HepG2 (cell line): ENCODE data around the gene PAN2. TPM values are rescaled to one million over a fixed set of nuclear protein-coding genes. Genes with fewer than 3 reads are reported as not detected.

Experiments
- ARNTL ChIP-seq: sonication (generic); formaldehyde crosslinking; IDR thresholded peaks from 2 replicates; pipeline ENCODE4 v1.4.0; 2020; ENCODE audit warnings: mild to moderate bottlenecking, missing genetic modification reagents
- ATF7-NPFF ChIP-seq: sonication (generic); formaldehyde crosslinking; IDR thresholded peaks from 2 replicates; pipeline ENCODE4 v1.8.1; 2023; ENCODE audit warnings: mild to moderate bottlenecking, low read depth, missing genetic modification reagents, moderate library complexity
- CENPBD1 ChIP-seq: sonication (generic); formaldehyde crosslinking; IDR thresholded peaks from 2 replicates; pipeline ENCODE4 v1.8.0; 2022; ENCODE audit warnings: missing genetic modification reagents, low read depth, mild to moderate bottlenecking, borderline replicate concordance
- HES4 ChIP-seq: sonication (generic); formaldehyde crosslinking; IDR thresholded peaks from 2 replicates; pipeline ENCODE4 v1.9.0; 2021; ENCODE audit warnings: mild to moderate bottlenecking, missing genetic modification reagents, borderline replicate concordance
- JUNB ChIP-seq: sonication (generic); formaldehyde crosslinking; IDR thresholded peaks from 2 replicates; pipeline ENCODE4 v1.8.0; 2022; ENCODE audit warnings: missing genetic modification reagents, mild to moderate bottlenecking, borderline replicate concordance
- KLF13 ChIP-seq: sonication (generic); formaldehyde crosslinking; IDR thresholded peaks from 2 replicates; pipeline ENCODE4 v1.4.0; 2020; ENCODE audit warnings: mild to moderate bottlenecking, missing genetic modification reagents
- MAFG ChIP-seq: sonication (generic); formaldehyde crosslinking; IDR thresholded peaks from 2 replicates; pipeline ENCODE4 v1.5.1; 2020; ENCODE audit warnings: mild to moderate bottlenecking, missing genetic modification reagents
- MTERF4 ChIP-seq: sonication (generic); formaldehyde crosslinking; IDR thresholded peaks from 2 replicates; pipeline ENCODE4 v1.8.0; 2023; ENCODE audit warnings: mild to moderate bottlenecking, missing genetic modification reagents
- NR2F1 ChIP-seq, 2 experiments: fragments of 450-650 bp in 1 of 2; formaldehyde crosslinking in 1 of 2; IDR thresholded peaks; 2 replicates each; pipeline versions ENCODE4 v1.5.0 to v1.6.1; 2016 to 2020; ENCODE audit warnings: mild to moderate bottlenecking in 1 of 2, missing compliant biosample characterization in 1 of 2, missing genetic modification reagents in 1 of 2, moderate library complexity in 1 of 2
- RFXANK ChIP-seq: IDR thresholded peaks from 2 replicates; pipeline ENCODE4 v1.6.1; 2016
- SNAPC4 ChIP-seq: sonication (generic); formaldehyde crosslinking; IDR thresholded peaks from 2 replicates; pipeline ENCODE4 v1.4.0; 2020; ENCODE audit warnings: mild to moderate bottlenecking, missing genetic modification reagents
- TAF15 ChIP-seq: fragments of 200-400 bp; formaldehyde crosslinking; IDR thresholded peaks from one replicate; pipeline ENCODE4 v1.6.1; 2018; ENCODE audit warnings: mild to moderate bottlenecking, low read depth, low read length; ENCODE audit not compliant: poor library complexity, severe bottlenecking
- THYN1 ChIP-seq: sonication (generic); formaldehyde crosslinking; IDR thresholded peaks from 2 replicates; pipeline ENCODE4 v1.8.1; 2023; ENCODE audit warnings: low read depth, mild to moderate bottlenecking, moderate library complexity, missing genetic modification reagents, borderline replicate concordance
- ZBTB3 ChIP-seq: sonication (generic); formaldehyde crosslinking; IDR thresholded peaks from 2 replicates; pipeline ENCODE4 v1.4.0; 2020; ENCODE audit warnings: low read depth, mild to moderate bottlenecking, moderate library complexity, missing genetic modification reagents, borderline replicate concordance
- ZNF251 ChIP-seq: sonication (generic); formaldehyde crosslinking; IDR thresholded peaks from 2 replicates; pipeline ENCODE4 v1.9.0; 2021; ENCODE audit warnings: mild to moderate bottlenecking, missing genetic modification reagents
- ZNF260 ChIP-seq: sonication (generic); formaldehyde crosslinking; IDR thresholded peaks from 2 replicates; pipeline ENCODE4 v1.4.0; 2020; ENCODE audit warnings: missing genetic modification reagents, low read depth, mild to moderate bottlenecking, borderline replicate concordance
- ZNF282 ChIP-seq: fragments of 450-650 bp; IDR thresholded peaks from 2 replicates; pipeline ENCODE4 v1.6.1; 2018; ENCODE audit not compliant: partially characterized antibody
- ZNF30 ChIP-seq: sonication (generic); formaldehyde crosslinking; IDR thresholded peaks from 2 replicates; pipeline ENCODE4 v1.5.0; 2020; ENCODE audit warnings: mild to moderate bottlenecking, missing genetic modification reagents
- ZNF367 ChIP-seq: sonication (generic); formaldehyde crosslinking; IDR thresholded peaks from 2 replicates; pipeline ENCODE4 v1.4.0; 2020; ENCODE audit warnings: missing genetic modification reagents, borderline replicate concordance
- ZNF781 ChIP-seq: sonication (generic); formaldehyde crosslinking; IDR thresholded peaks from 2 replicates; pipeline ENCODE4 v1.5.1; 2020; ENCODE audit warnings: borderline replicate concordance, mild to moderate bottlenecking, missing genetic modification reagents; ENCODE audit errors: not compliant biosample characterization
- ZNF850 ChIP-seq: sonication (generic); formaldehyde crosslinking; conservative IDR thresholded peaks from 2 replicates; pipeline ENCODE4 v1.9.0; 2021; ENCODE audit warnings: mild to moderate bottlenecking, missing genetic modification reagents
- ZSCAN21 ChIP-seq: sonication (generic); formaldehyde crosslinking; IDR thresholded peaks from 2 replicates; pipeline ENCODE4 v1.8.0; 2022; ENCODE audit warnings: mild to moderate bottlenecking, missing genetic modification reagents, moderate library complexity, borderline replicate concordance
- polyA plus RNA-seq, 8 experiments: library from polyadenylated mRNA; depleted of rRNA in 3 of 8; stranded (reverse) in 7 of 8; unstranded in 1 of 8; fragments of >200 nt; fragmentation: Illumina TruSeq in 4 of 8; extraction: Trizol in 4 of 8; gene quantifications; 2 replicates each; pipeline versions ENCODE4 v1.2.1 to v1.2.3, GENCODE V29; 2011 to 2016; ENCODE audit warnings: low read depth in 4 of 8, missing spikeins in 1 of 8, mixed read lengths in 1 of 8; ENCODE audit not compliant: insufficient read depth in 1 of 8
- total RNA-seq, 5 experiments: library from RNA; depleted of rRNA; stranded (reverse); fragments of >200 nt; fragmentation: Illumina TruSeq; extraction: Trizol; gene quantifications; 2 replicates each; pipeline ENCODE4 v1.2.3, GENCODE V29; 2016; ENCODE audit warnings: low read depth in 1 of 5

PAN2 gene
- total and polyA plus RNA-seq, 2 of the 13 experiments (the other 11 are each of a cell fraction or from before 2014, with no cell fraction given) = 27.2 to 61.1 TPM

- TF ChIP-seq ZNF850 (0 out of 2 replicates have a peak, but pooled peaks have one; percentile 39), ZSCAN21 (CRISPR knock-in tag) (peak; percentile 79), JUNB (CRISPR knock-in tag) (no peak), MAFG (CRISPR knock-in tag) (no peak), ZNF367 (CRISPR knock-in tag) (no peak), ZNF781 (CRISPR knock-in tag) (peak; percentile 43), ZNF30 (CRISPR knock-in tag) (0 out of 2 replicates have a peak, but pooled peaks have one; percentile 72), MTERF4 (CRISPR knock-in tag) (no peak), ZBTB3 (peak; percentile 63; the same call in 1 of the 2 replicates), TAF15 (peak; percentile 75), HES4 (CRISPR knock-in tag) (no peak), ZNF260 (CRISPR knock-in tag) (no peak), CENPBD1 (CRISPR knock-in tag) (no peak), THYN1 (CRISPR knock-in tag) (0 out of 2 replicates have a peak, but pooled peaks have one; percentile 68), ARNTL (CRISPR knock-in tag) (peak; percentile 43; the same call in 1 of the 2 replicates), ZNF282 (no peak), KLF13 (CRISPR knock-in tag) (no peak), SNAPC4 (peak; percentile 52; the same call in 1 of the 2 replicates), NR2F1 (CRISPR knock-in tag; IDR thresholded peaks at IDR 0.05) (no peak), ZNF251 (0 out of 2 replicates have a peak, but pooled peaks have one; percentile 60), ATF7-NPFF (peak; percentile 27; the same call in 1 of the 2 replicates), RFXANK (CRISPR knock-in tag) (no peak)
These were observed 33.8 kb downstream of the PAN2 start, which contains the start of gene CS (continued) for GRCh38 chr12:56299853-56300643.
